ENCODE measurements around the gene CUX1. TPM values are rescaled to one million over a fixed set of nuclear protein-coding genes. Genes with fewer than 3 reads are reported as not detected.

The CUX1 gene
- total and polyA plus RNA-seq, 2 of the 13 experiments (the other 11 are each of a cell fraction or from before 2014, with no cell fraction given), result 13.7 to 14.9 TPM

- no peak for TF ChIP-seq TCF12 (IDR thresholded peaks at IDR 0.05)
- no peak for TF ChIP-seq TCF12 (CRISPR knock-in tag; IDR thresholded peaks at IDR 0.05)
- 0 out of 2 replicates have a peak, but pooled peaks have one; percentile 19 for TF ChIP-seq KLF15 (CRISPR knock-in tag; IDR thresholded peaks at IDR 0.05; ENCODE audit: borderline replicate concordance)
- TF ChIP-seq MTA3 (CRISPR knock-in tag; IDR thresholded peaks at IDR 0.05), result no peak
- no peak for TF ChIP-seq ZNF205 (CRISPR knock-in tag; IDR thresholded peaks at IDR 0.05)
- no peak for TF ChIP-seq MIER2 (CRISPR knock-in tag; IDR thresholded peaks at IDR 0.05)
- no peak for TF ChIP-seq ZBTB37 (CRISPR knock-in tag; IDR thresholded peaks at IDR 0.05)
- no peak for TF ChIP-seq ZNF660 (CRISPR knock-in tag; IDR thresholded peaks at IDR 0.05; ENCODE audit: borderline replicate concordance, low read depth)
- TF ChIP-seq ETV6 (CRISPR knock-in tag; conservative IDR thresholded peaks at IDR 0.05), result peak; percentile 34; the same call in 1 of the 2 replicates
- TF ChIP-seq ZNF546 (CRISPR knock-in tag; conservative IDR thresholded peaks at IDR 0.05), result 0 out of 2 replicates have a peak, but pooled peaks have one; percentile 24
- TF ChIP-seq ZNF547 (CRISPR knock-in tag; IDR thresholded peaks at IDR 0.05), result peak; percentile 27; the same call in 1 of the 2 replicates
- TF ChIP-seq MAFF (IDR thresholded peaks at IDR 0.05; ENCODE audit: low read depth, low read length), result no peak
- no peak for TF ChIP-seq ZNF672 (CRISPR knock-in tag; IDR thresholded peaks at IDR 0.05)
- TF ChIP-seq ATM (IDR thresholded peaks at IDR 0.05; ENCODE audit: borderline replicate concordance), result no peak
- TF ChIP-seq SP2 (CRISPR knock-in tag; IDR thresholded peaks at IDR 0.05), result no peak
- no peak for TF ChIP-seq RFX3 (CRISPR knock-in tag; IDR thresholded peaks at IDR 0.05)
- no peak for TF ChIP-seq CHD4 (IDR thresholded peaks at IDR 0.05; ENCODE audit: borderline replicate concordance, low read length)
- 0 out of 2 replicates have a peak, but pooled peaks have one; percentile 18 for TF ChIP-seq HOMEZ (CRISPR knock-in tag; IDR thresholded peaks at IDR 0.05; ENCODE audit: low read depth)
- TF ChIP-seq ZFP36L2 (CRISPR knock-in tag; IDR thresholded peaks at IDR 0.05), result no peak
- no peak for TF ChIP-seq U2AF1 (optimal IDR thresholded peaks at IDR 0.05; ENCODE audit: low read depth, low read length)
- no peak for TF ChIP-seq SIX1 (CRISPR knock-in tag; IDR thresholded peaks at IDR 0.05; ENCODE audit: borderline replicate concordance)
- TF ChIP-seq GABPB1 (CRISPR knock-in tag; IDR thresholded peaks at IDR 0.05), result peak; percentile 85
- no peak for TF ChIP-seq SRSF9 (IDR thresholded peaks at IDR 0.05; ENCODE audit: borderline replicate concordance, insufficient read depth, low read depth, low read length, poor library complexity, severe bottlenecking)
- no peak; the same call in 1 of the 2 replicates for TF ChIP-seq TEF (CRISPR knock-in tag; IDR thresholded peaks at IDR 0.05)
- TF ChIP-seq ELK4 (CRISPR knock-in tag; IDR thresholded peaks at IDR 0.05; ENCODE audit: borderline replicate concordance), result no peak
- TF ChIP-seq RARA (CRISPR knock-in tag; IDR thresholded peaks at IDR 0.05), result no peak
These were observed 469.0 kb downstream of the CUX1 start, which contains the start of gene SH2B2 (continued) for GRCh38 chr7:102286237-102287110.
